Panc1 (cell line): ENCODE results near the gene CNOT11. TPM values are rescaled to one million over a fixed set of nuclear protein-coding genes. Genes with fewer than 3 reads are reported as not detected.
"Not testable (repeated sequence)": the region's sequence is repeated elsewhere in the genome, so short reads cannot be mapped to it uniquely, and the experiment has no call there.

ENCODE experiments used
- ATAC-seq: fragments of 200-7000 bp; cut with Tn5 transposase; 2 replicates; pipeline ENCODE4 v1.9.1; 2020; ENCODE audit warnings: mild to moderate bottlenecking, moderate library complexity
- BruUV-seq: library from RNA; stranded (reverse); fragments of 400-500 nt; replicated peaks from 2 replicates; lab custom pipeline; 2021; lab: Mats Ljungman, UMichigan
- CTCF ChIA-PET: fragments of 300-600 bp; sonication (Branson Sonifier 250); formaldehyde crosslinking; loops from one replicate; lab custom pipeline; 2022; ENCODE audit warnings: antibody characterized with exemption; lab: Charles Lee
- POLR2A ChIA-PET: fragments of 300-600 bp; sonication (Branson Sonifier 250); formaldehyde crosslinking; loops from one replicate; lab custom pipeline; 2022; ENCODE audit warnings: antibody characterized with exemption; lab: Charles Lee
- DNase-seq: peaks from one replicate; pipeline ENCODE4 v3.0.0-alpha.2; 2010; ENCODE audit warnings: low read depth, low spot score
- H3K27ac ChIP-seq: 2 replicates; pipeline ENCODE4 v1.5.1; 2011; ENCODE audit warnings: mild to moderate bottlenecking, low read length, inconsistent platforms
- H3K27me3 ChIP-seq: fragments of 200-500 bp; sonication (Bioruptor generic); 2 replicates; pipeline ENCODE4 v1.6.0; 2014; ENCODE audit warnings: low read length, inconsistent platforms; ENCODE audit not compliant: control insufficient read depth, insufficient read depth
- H3K36me3 ChIP-seq: fragments of 200-500 bp; sonication (Bioruptor generic); 2 replicates; pipeline ENCODE4 v1.5.1; 2014; ENCODE audit warnings: inconsistent platforms, mild to moderate bottlenecking, low read length, moderate library complexity; ENCODE audit not compliant: control insufficient read depth, insufficient read depth
- H3K4me1 ChIP-seq: 2 replicates; pipeline ENCODE4 v1.5.1; 2011; ENCODE audit warnings: inconsistent platforms, mild to moderate bottlenecking, low read length, moderate library complexity; ENCODE audit not compliant: control insufficient read depth, insufficient read depth
- H3K4me3 ChIP-seq, 2 experiments: 2 replicates each; pipeline ENCODE4 v1.5.1; 2011 to 2012; ENCODE audit warnings: low read depth in 2 of 2, low read length in 2 of 2, mild to moderate bottlenecking in 2 of 2, inconsistent platforms in 1 of 2, moderate library complexity in 1 of 2
- H3K9me3 ChIP-seq: fragments of 200-500 bp; sonication (Bioruptor generic); 2 replicates; pipeline ENCODE4 v1.5.1; 2014; ENCODE audit warnings: low read depth, mild to moderate bottlenecking, inconsistent platforms, low read length, moderate library complexity; ENCODE audit not compliant: control insufficient read depth, insufficient read depth
- POLR2AphosphoS5 ChIP-seq: IDR thresholded peaks from 2 replicates; pipeline ENCODE4 v1.6.1; 2012; ENCODE audit warnings: mild to moderate bottlenecking, low read depth, low read length, moderate library complexity
- SIN3A ChIP-seq: IDR thresholded peaks from 2 replicates; pipeline ENCODE4 v1.6.1; 2012; ENCODE audit warnings: low read depth, mild to moderate bottlenecking, low read length, moderate library complexity, borderline replicate concordance; ENCODE audit not compliant: insufficient read depth
- TCF7L2 ChIP-seq: IDR thresholded peaks from 2 replicates; pipeline ENCODE4 v1.6.1; 2011; ENCODE audit warnings: mild to moderate bottlenecking, low read depth, low read length, inconsistent platforms
- in situ Hi-C: cut with HindIII; loops from 2 replicates; pipeline ENCODE4 v1.10.0; 2016; ENCODE audit warnings: low sequenced_read_pairs, low pct_unique_long_range_greater_than_20kb
- intact Hi-C: fragments of 100-400 bp; cut with micrococcal nuclease; formaldehyde crosslinking; loops from one replicate; pipeline ENCODE4 v1.10.0; 2022; ENCODE audit not compliant: unreplicated experiment
- total RNA-seq: library from RNA; stranded (reverse); gene quantifications from one replicate; pipeline ENCODE4 v1.2.1, GENCODE V29; 2021; ENCODE audit not compliant: unreplicated experiment
- TF ChIP-seq, protein P1 (sequence below), 2 experiments: IDR thresholded peaks; 2 replicates each; pipeline ENCODE4 v1.6.1; 2011 to 2012; ENCODE audit warnings: low read depth in 2 of 2, control low read depth in 1 of 2, low read length in 1 of 2, mild to moderate bottlenecking in 1 of 2, moderate library complexity in 1 of 2; ENCODE audit not compliant: insufficient read depth in 1 of 2
- TF ChIP-seq, protein P2 (sequence below): fragments of 450-650 bp; IDR thresholded peaks from 2 replicates; pipeline ENCODE4 v1.5.1; 2017; ENCODE audit warnings: mild to moderate bottlenecking

Gene CNOT11
- total RNA-seq, 1 experiment from 2014 or later, result 58.3 TPM

DNA sequence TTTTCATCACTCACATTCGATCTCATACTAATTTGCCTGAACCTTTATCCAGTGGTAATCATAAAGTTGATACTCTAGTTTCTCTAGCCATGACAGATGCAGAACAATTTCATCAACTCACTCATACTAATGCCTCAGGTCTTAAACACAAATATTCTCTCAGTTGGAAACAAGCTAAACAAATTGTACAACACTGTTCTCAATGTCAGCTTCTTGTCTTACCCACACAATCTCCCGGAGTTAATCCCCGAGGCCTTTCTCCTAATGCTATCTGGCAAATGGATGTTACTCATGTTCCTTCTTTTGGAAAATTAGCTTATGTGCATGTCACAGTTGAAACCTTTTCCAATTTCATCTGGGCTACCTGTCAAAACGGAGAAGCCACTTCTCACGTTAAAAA lies 11.5 kb upstream of the CNOT11 start:
- no TSS peak for BruUV-seq
- no peaks in the 10 kb centered on the region for H3K9me3 ChIP-seq
- H3K27me3 ChIP-seq, result no peaks in the 10 kb centered on the region
- no peak overlapping the region for H3K27ac ChIP-seq
- H3K36me3 ChIP-seq, result no peaks in the 10 kb centered on the region
- no peak overlapping the region for H3K4me3 ChIP-seq
- POLR2A ChIA-PET, result no interaction called here
- in situ Hi-C loops, result no loop called here
- intact Hi-C loops, result no loop called here
- DNase-seq, result no peak
- ATAC-seq, result no peak
- CTCF ChIA-PET, result interaction anchor here (0.6 kb wide), 3 partner anchors 12 to 17 kb away, joined by 3 to 9 read pairs (median 4); no protein-coding TSS in a partner anchor
- H3K4me1 ChIP-seq, result no peaks in the 10 kb centered on the region; the same call in 1 of the 2 replicates
- TF ChIP-seq, protein P1, sequence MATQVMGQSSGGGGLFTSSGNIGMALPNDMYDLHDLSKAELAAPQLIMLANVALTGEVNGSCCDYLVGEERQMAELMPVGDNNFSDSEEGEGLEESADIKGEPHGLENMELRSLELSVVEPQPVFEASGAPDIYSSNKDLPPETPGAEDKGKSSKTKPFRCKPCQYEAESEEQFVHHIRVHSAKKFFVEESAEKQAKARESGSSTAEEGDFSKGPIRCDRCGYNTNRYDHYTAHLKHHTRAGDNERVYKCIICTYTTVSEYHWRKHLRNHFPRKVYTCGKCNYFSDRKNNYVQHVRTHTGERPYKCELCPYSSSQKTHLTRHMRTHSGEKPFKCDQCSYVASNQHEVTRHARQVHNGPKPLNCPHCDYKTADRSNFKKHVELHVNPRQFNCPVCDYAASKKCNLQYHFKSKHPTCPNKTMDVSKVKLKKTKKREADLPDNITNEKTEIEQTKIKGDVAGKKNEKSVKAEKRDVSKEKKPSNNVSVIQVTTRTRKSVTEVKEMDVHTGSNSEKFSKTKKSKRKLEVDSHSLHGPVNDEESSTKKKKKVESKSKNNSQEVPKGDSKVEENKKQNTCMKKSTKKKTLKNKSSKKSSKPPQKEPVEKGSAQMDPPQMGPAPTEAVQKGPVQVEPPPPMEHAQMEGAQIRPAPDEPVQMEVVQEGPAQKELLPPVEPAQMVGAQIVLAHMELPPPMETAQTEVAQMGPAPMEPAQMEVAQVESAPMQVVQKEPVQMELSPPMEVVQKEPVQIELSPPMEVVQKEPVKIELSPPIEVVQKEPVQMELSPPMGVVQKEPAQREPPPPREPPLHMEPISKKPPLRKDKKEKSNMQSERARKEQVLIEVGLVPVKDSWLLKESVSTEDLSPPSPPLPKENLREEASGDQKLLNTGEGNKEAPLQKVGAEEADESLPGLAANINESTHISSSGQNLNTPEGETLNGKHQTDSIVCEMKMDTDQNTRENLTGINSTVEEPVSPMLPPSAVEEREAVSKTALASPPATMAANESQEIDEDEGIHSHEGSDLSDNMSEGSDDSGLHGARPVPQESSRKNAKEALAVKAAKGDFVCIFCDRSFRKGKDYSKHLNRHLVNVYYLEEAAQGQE (IDR thresholded peaks at IDR 0.05; ENCODE audit: insufficient read depth in 1 of 2, low read depth in 2 of 2, low read length in 1 of 2), result no peak
- TF ChIP-seq POLR2AphosphoS5, result no peak
- TF ChIP-seq SIN3A, result no peak
- no peak for TF ChIP-seq TCF7L2
- TF ChIP-seq, protein P2, sequence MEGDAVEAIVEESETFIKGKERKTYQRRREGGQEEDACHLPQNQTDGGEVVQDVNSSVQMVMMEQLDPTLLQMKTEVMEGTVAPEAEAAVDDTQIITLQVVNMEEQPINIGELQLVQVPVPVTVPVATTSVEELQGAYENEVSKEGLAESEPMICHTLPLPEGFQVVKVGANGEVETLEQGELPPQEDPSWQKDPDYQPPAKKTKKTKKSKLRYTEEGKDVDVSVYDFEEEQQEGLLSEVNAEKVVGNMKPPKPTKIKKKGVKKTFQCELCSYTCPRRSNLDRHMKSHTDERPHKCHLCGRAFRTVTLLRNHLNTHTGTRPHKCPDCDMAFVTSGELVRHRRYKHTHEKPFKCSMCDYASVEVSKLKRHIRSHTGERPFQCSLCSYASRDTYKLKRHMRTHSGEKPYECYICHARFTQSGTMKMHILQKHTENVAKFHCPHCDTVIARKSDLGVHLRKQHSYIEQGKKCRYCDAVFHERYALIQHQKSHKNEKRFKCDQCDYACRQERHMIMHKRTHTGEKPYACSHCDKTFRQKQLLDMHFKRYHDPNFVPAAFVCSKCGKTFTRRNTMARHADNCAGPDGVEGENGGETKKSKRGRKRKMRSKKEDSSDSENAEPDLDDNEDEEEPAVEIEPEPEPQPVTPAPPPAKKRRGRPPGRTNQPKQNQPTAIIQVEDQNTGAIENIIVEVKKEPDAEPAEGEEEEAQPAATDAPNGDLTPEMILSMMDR, result no peak

DNA sequence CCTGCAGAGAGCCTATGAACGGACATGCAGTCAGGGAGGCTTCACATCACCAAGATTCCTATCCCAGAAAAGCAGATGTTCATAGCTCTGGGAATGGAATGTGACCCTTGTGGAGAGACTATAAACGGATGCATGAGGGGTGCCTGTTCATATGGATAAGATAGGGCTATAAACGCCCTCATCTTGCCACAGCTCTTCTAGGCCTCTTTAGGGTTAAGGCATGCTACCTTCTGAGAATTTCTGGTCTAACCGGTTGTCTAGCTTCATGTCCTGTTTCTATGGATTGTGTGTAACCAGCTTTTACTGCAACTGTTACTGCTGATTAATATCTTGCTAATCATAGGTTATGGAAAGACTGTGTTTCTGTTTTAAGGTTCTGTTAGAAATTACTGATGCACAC lies 8.3 kb upstream of the CNOT11 start:
- intact Hi-C loops, in situ Hi-C loops, H3K27ac ChIP-seq, BruUV-seq, H3K27me3 ChIP-seq, H3K36me3 ChIP-seq, DNase-seq, CTCF ChIA-PET, POLR2A ChIA-PET, ATAC-seq, H3K4me3 ChIP-seq, H3K9me3 ChIP-seq, H3K4me1 ChIP-seq: not testable (repeated sequence)

DNA sequence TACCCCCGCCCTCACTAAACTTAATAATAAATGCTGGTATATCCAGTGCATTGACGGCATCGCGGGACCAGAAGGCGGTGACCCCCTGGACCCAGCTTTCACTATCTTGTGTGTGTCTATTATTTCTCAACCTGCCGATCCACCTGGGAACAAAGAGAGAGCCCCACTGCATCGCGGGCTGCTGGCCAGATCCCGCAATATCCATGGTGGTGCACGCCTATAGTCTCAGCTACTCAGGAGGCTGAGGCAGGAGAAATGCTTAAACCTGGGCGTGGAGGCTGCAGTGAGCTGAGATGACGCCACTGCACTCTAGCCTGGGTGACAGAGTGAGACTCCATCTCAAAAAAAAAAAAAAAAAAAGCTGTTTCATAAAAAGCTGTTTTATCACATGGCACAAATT lies 7.8 kb upstream of the CNOT11 start:
- H3K27ac ChIP-seq, POLR2A ChIA-PET, H3K9me3 ChIP-seq, intact Hi-C loops, BruUV-seq, ATAC-seq, H3K4me1 ChIP-seq, in situ Hi-C loops, H3K27me3 ChIP-seq, DNase-seq, H3K36me3 ChIP-seq, H3K4me3 ChIP-seq: not testable (repeated sequence)
- CTCF ChIA-PET, result interaction anchor here (0.6 to 0.7 kb wide), 2 partner anchors 16 to 52 kb away, joined by 3 to 6 read pairs; no protein-coding TSS in a partner anchor

DNA sequence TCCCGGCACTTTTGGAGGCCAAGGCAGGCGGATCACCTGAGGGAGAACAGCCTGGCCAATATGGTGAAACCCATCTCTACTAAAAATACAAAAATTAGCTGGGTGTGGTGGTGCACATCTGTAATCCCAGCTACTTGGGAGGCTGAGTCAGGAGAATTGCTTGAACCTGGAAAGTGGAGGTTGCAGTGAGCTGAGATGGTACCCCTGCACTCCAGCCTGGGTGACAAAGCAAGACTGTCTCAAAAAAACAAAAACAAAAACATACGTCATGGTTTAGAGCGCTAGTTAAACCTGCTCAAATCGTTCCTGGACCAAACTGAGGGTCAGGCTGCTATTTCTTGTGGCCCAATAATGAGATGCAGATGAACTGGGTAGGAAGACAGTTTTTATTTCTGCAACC lies 7.2 kb upstream of the CNOT11 start:
- in situ Hi-C loops, H3K4me3 ChIP-seq, H3K9me3 ChIP-seq, H3K27ac ChIP-seq, intact Hi-C loops, H3K27me3 ChIP-seq, ATAC-seq, DNase-seq, BruUV-seq, H3K36me3 ChIP-seq, H3K4me1 ChIP-seq: not testable (repeated sequence)
- CTCF ChIA-PET, result interaction anchor here (0.7 kb wide), 1 partner anchor 53 kb away, joined by 6 read pairs; no protein-coding TSS in a partner anchor
- POLR2A ChIA-PET, result interaction anchor here (0.7 kb wide), 1 partner anchor 39 kb away, joined by 3 read pairs; no protein-coding TSS in a partner anchor

DNA sequence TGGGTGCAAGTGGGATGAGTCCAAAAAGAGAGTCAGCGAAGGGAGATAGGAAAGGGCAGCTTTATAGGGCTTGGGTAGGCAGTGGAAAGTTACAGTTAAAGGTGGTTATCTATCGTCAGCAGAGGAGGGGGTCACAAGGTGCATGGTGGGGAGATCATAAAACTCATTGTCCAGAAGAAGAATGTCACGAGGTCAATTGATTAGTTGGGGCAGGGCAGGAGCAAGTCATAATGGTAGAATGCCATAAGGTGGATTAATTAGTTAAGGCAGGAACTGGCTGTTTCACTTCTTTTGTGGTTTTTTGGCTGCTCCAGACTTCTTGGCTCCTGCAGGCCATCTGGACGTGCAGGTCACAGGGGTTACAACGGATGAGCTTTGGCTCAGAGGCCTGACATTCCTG lies 3.9 kb upstream of the CNOT11 start:
- H3K4me1 ChIP-seq, H3K36me3 ChIP-seq, in situ Hi-C loops, ATAC-seq, BruUV-seq, H3K27me3 ChIP-seq, H3K27ac ChIP-seq, intact Hi-C loops, CTCF ChIA-PET, H3K4me3 ChIP-seq, DNase-seq, H3K9me3 ChIP-seq: not testable (repeated sequence)
- POLR2A ChIA-PET, result interaction anchor here (0.6 kb wide), 1 partner anchor 16 kb away, joined by 3 read pairs; no protein-coding TSS in a partner anchor
